GM19023 (cell line): ENCODE data around the gene FAM167B.

Experiments
- ATAC-seq: cut with Tn5 transposase; IDR thresholded peaks from one replicate; pipeline ENCODE4 v1.9.1; 2021; ENCODE audit warnings: mild to moderate bottlenecking, moderate library complexity; ENCODE audit not compliant: unreplicated experiment

FAM167B gene

DNA sequence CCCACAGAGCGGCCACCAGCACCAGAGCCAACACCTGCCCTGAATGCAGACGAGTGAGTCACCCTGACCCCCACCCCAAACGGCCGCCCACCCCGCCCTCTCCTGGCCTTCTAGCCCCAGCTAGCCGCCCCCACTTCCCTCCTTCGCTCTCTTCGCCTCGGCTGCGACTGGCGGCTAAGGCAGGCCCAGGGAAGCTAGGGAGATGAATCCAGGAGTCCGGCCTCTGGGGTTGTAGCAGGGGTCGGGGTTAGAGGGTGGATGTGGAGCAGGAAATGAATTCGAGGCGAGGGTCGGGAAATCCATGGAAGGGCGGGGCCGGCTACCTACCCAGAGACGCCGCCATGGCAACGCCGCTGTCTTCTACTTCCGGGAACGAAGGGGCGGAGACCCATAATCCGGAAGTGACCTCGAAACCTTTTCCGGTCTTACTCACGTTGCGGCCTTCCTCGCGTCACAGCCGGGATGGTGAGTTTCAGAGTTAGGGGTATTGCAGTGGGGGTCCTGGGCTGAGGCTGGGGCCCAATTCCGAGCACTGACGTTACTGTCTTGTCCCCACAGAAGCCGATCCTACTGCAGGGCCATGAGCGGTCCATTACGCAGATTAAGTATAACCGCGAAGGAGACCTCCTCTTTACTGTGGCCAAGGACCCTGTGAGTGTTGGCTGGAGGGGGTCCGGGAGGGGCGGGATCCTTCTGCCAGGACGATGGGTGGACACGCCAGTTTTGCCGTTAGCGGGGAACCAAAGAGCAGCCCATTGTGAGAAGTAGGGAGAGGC is 24.9 kb upstream of the FAM167B start, which contains the start of the genes EIF3I and TMEM234:
EIF3I (plus strand) TSS at position 428 of the 776 bp plus-strand sequence; CDS start at position 463, 35 bp downstream.
TMEM234 (minus strand) TSS at position 374 of the 776 bp plus-strand sequence; CDS start at position 343, 31 bp downstream.
- peak; percentile 91 for ATAC-seq

DNA sequence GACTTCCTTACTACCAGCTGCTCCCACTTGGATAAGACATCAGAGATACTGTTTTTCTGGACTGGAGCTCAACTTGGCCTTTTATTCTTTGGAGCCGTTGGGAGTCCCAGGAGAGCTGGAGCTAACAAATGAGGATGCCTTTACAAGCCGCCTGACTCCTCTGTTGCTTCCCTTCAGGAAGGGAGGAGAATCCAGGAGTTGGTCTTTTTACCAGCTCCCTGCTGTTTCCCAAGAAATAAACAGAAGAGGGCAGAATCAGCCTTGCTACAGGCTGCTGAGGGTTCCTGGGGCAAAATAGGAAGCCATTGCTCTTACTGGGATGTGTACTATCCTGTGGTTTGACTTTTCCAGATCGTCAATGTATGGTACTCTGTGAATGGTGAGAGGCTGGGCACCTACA is 23.3 kb upstream of the FAM167B start:
- no peak for ATAC-seq

DNA sequence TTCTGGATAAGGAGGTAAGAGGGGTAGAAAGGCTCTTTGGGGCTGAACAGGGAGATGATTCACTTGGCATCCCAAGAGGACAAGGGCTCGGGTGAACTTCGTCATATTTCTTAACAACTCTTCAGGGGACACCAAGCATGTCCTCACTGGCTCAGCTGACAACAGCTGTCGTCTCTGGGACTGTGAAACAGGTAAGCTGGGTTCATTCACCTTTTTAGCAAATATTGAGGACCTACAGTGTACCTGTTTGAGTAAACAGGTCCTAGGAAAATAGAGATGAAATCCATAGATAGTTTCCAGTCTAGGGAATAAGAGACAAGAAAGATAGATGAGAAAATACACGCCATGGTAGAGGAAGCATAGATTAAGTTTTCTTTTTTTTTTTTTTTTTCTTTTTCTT is 22.7 kb upstream of the FAM167B start:
- ATAC-seq: no peak

DNA sequence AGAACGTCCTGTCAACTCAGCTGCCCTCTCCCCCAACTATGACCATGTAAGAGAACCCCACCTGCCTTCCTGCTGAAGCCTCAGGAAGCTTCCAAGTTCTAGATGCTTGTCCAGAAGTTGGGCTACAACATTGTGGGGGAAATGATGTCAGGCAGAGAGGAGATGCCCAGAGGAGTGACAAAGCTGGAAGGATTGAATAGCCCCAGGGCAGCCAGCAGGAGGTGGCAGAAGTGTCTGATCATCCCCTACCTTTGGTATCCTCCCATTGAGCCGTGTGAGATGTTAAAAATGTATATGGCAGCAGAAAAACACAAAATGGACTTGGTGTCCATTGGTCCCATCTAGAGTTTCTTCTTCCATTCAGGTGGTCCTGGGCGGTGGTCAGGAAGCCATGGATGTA is 18.3 kb upstream of the FAM167B start:
- ATAC-seq: no peak

DNA sequence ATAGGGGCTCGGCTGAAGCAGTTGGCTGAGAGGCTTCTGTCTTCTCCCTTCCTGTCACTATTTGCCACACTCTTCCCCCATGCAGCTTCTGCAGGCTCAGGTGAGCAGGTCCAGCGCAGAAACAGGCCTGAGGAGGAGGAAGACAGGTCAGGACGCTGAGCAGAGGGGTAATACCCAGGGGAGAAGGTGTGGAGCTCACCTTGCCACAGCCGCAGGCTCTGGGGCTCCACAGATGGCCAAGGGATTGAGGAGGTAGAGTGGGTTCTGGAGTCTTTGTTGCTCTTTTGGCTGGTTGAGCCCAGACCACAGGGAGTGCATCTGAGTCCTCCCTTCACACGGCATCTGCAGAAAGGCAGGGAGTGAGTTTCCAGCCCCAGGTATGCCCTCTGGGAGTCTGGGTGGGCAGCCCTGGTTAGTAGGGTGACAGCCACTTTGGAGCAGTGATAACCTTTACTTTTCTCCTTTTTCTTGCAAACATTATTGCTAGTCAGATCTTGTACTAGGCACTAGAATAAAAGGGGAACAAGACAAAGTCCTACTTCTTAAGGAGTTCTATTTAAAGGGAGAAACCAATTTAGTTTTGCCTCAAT is 15.1 kb upstream of the FAM167B start:
- no peak for ATAC-seq

DNA sequence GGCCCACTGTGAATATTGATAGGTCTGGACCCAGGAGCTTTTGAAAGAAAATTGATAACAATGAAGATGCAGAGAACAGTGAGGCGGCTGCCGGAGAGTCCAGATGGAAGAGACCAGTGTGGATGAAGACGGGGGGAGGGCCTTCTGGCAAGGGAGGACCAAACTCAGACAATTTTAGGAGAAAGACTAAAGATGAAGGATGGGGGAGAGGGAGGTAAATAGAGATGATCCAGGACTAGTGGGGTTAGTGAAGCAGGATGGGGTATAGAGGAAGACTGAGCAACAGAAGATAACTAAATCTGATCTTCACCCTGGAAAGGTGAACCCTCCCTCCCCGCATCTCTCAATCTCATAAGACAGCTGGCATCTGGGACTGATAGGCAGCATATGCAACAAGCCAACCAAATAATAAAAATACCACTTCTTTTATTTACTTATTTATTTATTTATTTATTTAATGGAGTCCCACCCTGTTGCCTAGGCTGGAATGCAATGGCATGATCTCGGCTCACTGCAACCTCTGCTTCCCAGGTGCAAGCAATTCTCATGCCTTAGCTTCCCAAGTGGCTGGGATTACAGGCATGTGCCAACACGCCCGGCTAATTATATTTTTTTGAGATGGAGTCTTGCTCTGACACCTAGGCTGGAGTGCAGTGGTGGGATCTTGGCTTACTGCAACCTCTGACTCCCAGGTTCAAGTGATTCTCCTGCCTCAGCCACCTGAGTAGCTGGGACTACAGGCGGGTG is 14.3 kb upstream of the FAM167B start:
- ATAC-seq: no peak

DNA sequence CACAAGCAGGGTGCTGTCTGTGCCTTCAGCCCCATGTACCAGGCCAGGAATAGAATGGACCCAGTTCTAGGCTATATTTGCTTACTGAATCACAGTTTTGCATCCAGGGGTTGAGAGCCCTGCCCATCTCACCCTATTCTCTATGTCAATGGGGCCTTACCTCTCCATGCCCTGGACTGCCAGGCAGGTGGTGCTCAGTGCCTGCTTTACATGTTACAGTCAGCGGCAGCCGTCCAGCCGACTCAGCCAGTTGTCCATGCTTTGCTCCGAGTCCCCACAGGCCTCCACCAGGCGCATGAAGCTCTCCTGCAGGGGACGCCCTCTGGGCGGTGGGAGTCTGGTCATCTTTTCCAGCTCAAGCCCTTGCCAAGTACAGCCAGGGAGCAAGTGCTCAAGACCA is 12.2 kb upstream of the FAM167B start:
- ATAC-seq: no peak

DNA sequence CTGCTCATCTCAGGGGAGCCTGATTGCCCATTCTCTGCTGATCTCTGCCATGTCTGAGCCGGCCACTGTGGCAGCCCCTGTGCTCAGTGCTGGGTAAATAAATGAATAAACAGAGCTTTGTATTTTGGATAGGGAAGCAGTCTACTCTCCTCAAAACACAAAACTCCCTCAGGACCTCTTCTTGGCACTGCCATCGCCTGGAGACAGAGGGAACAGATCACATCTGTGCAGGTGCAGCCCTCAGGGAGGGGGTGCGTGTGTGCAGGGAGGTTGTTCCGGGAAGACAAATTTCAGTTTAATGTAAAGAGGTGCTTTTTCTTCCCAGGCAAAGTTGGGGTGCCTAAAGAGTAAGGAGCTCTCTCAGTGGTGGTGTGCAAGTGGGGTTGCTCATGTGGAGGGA is 7.7 kb upstream of the FAM167B start:
- ATAC-seq: no peak

DNA sequence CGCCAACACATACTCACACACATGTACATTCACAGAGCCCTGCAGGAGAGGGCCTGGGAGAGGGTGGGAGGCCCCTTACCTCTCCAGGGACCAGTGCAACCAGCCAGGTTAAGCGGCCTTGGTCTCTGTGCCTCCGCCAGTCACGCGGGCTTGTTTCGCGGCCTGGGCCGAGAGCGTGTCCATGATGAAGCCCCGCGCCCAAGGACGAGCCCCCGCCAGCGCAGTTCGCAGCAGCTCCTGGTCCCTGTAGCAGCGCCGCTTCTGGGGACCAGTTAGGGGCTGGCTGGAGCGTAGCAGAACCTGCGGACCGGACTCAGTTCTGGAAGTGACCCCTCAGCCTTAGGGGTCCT is 7.3 kb upstream of the FAM167B start:
- no peak for ATAC-seq

DNA sequence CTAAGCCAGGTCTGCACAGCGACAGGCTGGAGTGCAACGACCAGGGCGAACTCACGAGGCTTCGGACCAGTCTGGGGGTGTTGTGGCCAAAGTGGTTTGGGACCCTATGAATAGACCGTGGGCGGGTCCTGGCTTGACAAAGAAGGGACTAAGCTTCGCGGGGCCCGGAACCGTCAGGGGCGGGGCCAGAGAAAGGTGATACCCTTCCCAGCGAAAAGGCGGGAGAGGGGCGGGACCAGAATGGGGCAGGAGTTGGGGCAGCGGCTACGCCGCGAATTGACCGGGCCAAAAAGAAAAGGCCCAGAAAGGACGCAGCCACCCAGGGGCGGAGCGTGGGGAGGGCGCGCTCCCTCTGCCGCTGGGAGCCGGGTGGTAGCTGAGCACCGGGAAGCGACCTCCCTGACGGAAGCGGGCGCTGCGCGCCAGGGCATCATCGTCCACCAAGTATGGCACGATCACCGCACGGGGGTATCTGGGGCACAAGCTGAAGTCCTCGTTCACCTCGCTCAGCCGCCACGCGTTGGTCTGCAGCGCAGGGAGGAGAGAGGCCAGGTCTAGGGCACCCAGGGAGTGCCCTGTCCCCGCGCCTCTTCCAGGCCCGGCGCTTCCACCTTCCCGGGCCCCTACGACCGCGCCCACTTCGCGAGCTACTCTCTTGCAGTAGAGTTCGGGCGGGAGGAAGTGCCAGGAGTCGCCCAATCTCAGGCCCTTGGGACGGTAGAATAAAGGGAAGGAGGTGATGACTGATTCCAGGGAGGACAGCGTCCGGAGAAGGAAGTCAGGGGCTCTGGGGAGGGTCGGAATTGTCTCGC is 6.7 kb upstream of the FAM167B start:
- no peak for ATAC-seq

DNA sequence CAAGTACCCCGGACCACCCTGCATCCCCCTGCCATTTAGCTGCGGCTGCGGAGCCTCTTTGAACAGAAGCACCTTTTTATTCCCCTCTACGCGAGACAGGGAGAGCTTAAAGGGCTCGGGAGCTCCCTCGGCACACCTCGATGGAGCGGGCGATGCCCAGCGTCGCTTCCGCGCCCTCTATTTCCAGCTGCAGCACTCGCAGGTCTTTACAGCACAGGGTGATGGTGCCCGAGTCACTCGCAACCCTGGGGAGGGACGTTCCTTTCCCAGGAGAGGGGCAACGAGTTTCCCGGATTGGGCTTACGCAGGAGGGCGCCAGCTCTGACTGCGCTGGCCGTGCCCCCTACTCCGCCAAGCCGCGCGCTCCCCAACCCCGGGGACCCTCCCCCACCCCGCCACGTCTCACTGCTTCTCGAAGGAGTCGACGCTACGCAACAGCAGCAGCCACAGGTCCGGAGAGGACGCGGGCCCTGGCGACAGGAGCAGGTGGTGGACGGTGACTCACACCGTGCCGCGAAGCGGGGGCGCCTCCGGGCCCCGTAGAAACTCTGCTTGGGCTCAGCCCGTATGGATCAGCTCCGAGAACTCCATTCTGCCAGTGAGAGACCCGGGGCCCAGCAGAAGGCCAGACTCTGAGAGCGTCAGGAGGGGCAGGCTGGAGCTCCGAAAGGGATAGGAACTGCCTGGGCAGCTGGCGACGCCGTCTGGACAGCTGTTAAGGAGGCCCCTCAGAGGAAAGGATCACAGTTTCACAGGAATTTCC is 5.8 kb upstream of the FAM167B start:
- ATAC-seq: no peak

DNA sequence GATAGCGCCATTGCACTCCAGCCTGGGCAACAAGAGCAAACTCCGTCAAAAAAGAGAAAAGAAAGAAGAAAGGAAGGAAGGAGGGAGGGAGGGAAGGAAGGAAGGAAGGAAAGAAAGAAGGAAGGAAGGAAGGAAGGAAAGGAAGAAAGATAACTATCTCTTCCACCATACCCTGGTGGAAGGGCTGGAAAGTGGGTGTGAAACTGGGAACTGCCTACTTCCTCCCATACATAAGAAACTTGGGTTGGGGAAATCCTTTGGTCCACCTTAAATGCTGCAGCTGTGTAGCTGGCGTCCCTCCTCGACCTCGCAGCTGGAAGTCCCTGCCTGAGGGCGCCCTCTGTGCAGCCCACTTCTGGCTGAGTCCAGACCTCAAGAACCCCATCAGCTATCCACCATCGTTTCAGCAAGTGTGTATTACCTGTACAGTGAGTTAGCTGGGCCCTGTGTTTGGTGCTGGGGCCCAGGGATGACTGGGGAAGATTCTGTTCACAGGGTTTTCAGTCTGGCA is 4.6 kb upstream of the FAM167B start:
- ATAC-seq: no peak

DNA sequence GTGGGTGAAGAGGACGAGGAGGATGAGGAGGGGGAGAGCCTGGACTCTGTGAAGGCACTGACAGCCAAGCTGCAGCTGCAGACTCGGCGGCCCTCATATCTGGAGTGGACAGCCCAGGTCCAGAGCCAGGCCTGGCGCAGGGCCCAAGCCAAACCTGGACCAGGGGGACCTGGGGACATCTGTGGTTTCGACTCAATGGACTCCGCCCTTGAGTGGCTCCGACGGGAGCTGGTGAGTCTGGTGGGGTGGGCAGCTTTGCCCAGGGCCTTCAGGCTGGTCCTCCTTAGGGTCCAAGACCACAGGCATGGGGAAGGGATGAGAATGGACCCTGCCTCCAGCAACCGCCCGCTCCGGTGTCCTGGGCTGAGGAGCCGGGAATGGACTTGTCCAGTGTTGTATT is 430 bp downstream of the FAM167B start:
- ATAC-seq: no peak

DNA sequence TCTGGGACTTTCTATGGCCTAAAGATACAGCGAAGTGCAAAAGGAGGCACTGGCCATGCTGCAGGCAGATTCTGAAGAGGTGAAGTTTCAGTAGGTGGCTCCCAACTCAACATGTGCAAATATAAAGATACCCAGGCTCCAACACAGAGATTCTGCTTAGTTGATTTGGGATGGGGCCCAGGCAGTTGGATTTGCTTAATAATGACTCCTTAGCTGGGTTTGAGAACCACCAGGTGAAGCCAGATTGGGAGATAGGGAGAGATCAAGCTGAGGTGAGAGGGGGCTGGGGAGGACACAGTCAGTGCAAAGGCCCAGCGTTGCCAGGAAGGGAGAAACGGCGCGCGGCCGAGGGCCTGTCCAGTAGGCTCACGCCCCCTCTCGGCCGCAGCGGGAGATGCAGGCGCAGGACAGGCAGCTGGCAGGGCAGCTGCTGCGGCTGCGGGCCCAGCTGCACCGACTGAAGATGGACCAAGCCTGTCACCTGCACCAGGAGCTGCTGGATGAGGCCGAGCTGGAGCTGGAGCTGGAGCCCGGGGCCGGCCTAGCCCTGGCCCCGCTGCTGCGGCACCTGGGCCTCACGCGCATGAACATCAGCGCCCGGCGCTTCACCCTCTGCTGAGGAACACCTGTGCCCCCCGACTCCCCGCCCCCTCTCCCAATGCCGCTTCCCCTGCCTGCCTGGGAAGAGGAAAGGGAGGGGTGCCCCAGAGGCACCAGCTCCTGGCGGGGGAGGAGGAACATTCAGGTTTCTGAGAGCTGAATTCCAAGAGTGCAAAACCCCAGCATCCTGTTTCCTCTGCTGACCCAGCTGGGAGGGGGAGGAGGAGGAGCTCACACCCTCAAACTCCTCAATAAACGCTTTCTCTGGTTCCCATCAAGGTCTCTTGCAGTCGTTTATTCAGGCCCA is 1.2 kb downstream of the FAM167B start:
- ATAC-seq: no peak

DNA sequence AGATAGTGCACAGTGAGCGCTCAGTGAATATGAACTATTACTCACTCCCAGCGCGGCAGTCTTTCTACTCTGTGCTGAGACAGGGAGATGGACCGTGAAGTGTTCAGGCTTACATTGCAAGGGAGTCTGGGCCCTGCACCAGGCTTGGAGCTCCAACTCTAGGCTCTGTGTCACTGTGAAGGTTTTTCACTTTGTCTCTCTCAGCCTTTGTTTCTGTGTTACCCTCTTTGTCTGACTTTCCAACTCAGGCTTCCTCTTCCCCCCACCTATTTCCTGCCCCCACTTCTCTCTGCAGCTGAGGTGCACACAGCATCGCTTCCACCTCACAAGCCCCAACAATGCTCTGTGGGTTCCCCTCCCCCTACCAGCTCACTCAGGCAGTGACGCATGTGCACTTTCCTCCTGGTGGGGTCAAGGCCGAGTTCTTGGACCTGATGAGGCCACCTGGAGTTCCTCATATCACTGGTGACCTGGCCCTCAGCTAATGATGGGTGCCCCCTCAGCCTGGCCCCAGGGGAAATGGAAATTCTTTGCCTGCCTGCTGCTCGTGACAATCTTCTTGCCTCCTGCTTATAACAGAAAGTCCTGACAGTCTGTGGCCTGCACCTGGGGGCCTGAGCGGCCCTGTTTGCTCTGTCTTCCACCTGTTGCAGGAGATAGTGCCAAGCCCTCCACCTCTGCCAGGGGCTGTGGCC is 3.0 kb downstream of the FAM167B start:
- ATAC-seq: peak; percentile 69

DNA sequence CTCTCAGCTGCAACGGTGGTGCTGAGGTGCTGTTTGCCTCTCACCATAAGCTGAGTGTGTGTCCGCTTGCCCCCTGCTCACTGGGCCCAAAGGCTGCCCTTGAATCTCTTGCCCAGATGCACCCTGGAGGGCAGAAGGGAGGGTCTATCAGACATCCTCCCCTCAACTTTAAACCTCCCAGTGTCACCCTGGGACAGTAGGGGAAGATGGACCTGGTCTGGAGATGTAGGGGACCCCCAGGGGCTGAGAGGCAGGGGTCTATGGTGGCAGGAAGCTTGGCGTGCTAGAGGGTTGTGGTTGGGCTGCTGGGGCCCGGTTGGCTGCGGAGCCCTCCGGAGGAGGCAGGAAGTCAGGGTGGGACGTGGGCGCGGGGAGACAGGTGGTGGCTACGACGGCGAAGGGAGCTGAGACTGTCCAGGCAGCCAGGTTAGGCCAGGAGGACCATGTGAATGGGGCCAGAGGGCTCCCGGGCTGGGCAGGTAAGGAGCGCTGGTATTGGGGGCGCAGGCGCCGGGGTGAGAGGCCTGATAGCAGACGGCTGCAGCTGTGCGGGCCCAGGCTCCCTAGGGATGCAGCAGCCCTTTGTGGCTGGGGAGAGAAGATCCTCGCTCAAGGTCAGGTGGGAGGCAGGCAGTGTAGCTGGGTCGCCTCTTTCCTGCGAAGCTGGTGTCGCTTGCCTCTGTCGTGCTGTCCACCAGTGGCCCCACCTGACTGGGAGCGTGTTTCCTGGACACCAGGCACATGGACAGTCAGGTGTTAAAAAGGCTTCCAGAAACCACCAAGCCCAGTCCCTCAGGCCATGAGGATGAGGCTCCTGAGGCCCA is 4.1 kb downstream of the FAM167B start, which contains the start of gene LCK:
LCK (plus strand) TSS at position 373 of the 824 bp plus-strand sequence. CDS start 23,065 bp downstream, outside the sequence.
- no peak for ATAC-seq
